ENCODE results near the gene LSR.
A peak's percentile ranks its signal among the peaks of the same experiment; 100 is the strongest.

LSR gene

GRCh38 chr19:35212241-35212640, 36.6 kb upstream of the LSR start:
- peak; percentile 85 for TF ChIP-seq PRDM10 (tag by site-specific recombination; IDR thresholded peaks at IDR 0.05)
- TF ChIP-seq ZNF561 (tag by site-specific recombination; IDR thresholded peaks at IDR 0.05; ENCODE audit: borderline replicate concordance) = no peak
- Histone ChIP-seq H3K9me3 (ENCODE audit: control insufficient read depth, insufficient read depth, low read depth, low read length) (peaks cover 5% of the 10 kb centered on the region), H3K4me1 (ENCODE audit: control insufficient read depth, insufficient read depth, low read length) (peaks cover 10% of the 10 kb centered on the region), H3K36me3 (ENCODE audit: control insufficient read depth in 2 of 2, insufficient read depth in 1 of 2, low read length in 2 of 2) (peaks cover 0 to 5% of the 10 kb centered on the region in 2 experiments; a peak in 1 of 3 replicates), H3K27ac (ENCODE audit: extremely low read depth, low read depth, low read length) (0 out of 2 replicates have a peak overlapping the region, but pooled peaks have one; percentile 0), H3K4me3 (ENCODE audit: low read depth, low read length) (no peak overlapping the region)
- ChIA-PET POLR2A (no interaction called here), CTCF (interaction anchor here (0.7 to 1.2 kb wide), 2 partner anchors 8 to 58 kb away, joined by 3 read pairs; partner anchors contain the start of gene FXYD5)

GRCh38 chr19:35213663-35214632, 34.9 kb upstream of the LSR start:
- H3K4me3 ChIP-seq (ENCODE audit: low read depth, low read length) = no peak overlapping the region
- ChIA-PET POLR2A (interaction anchor here (0.5 kb wide), 1 partner anchor 98 kb away, joined by 3 read pairs; no protein-coding TSS in a partner anchor), CTCF (interaction anchor here (0.6 to 2.8 kb wide), 5 partner anchors 51 to 147 kb away, joined by 3 to 9 read pairs (median 3); no protein-coding TSS in a partner anchor)
- H3K36me3 ChIP-seq (ENCODE audit: control insufficient read depth in 2 of 2, insufficient read depth in 1 of 2, low read length in 2 of 2) = peaks cover 0 to 5% of the 10 kb centered on the region in 2 experiments; a peak in 1 of 3 replicates
- peaks cover 5% of the 10 kb centered on the region for H3K9me3 ChIP-seq (ENCODE audit: control insufficient read depth, insufficient read depth, low read depth, low read length)
- H3K4me1 ChIP-seq (ENCODE audit: control insufficient read depth, insufficient read depth, low read length) = peaks cover 10% of the 10 kb centered on the region
- H3K27ac ChIP-seq (ENCODE audit: extremely low read depth, low read depth, low read length) = no peak overlapping the region
- peak; percentile 72 for TF ChIP-seq ZNF843 (tag by site-specific recombination; IDR thresholded peaks at IDR 0.05)
- TF ChIP-seq ZNF670 (tag by site-specific recombination; IDR thresholded peaks at IDR 0.05; ENCODE audit: low read depth) = no peak
- TF ChIP-seq ZFHX2 (tag by site-specific recombination; conservative IDR thresholded peaks at IDR 0.05) = peak; percentile 51
- TF ChIP-seq IKZF3 (tag by site-specific recombination; IDR thresholded peaks at IDR 0.05) = no peak
- TF ChIP-seq ZNF501 (tag by site-specific recombination; IDR thresholded peaks at IDR 0.05) = peak; percentile 79; the same call in 1 of the 2 replicates
- TF ChIP-seq ZNF398 (tag by site-specific recombination; IDR thresholded peaks at IDR 0.05) = peak; percentile 54
- TF ChIP-seq ZNF211 (tag by site-specific recombination; IDR thresholded peaks at IDR 0.05; ENCODE audit: low read depth) = no peak
- TF ChIP-seq ZNF2 (tag by site-specific recombination; IDR thresholded peaks at IDR 0.05) = peak; percentile 51; the same call in 1 of the 2 replicates
- TF ChIP-seq ZNF664 (tag by site-specific recombination; IDR thresholded peaks at IDR 0.05) = no peak
- TF ChIP-seq ZNF654 (tag by site-specific recombination; IDR thresholded peaks at IDR 0.05; ENCODE audit: low read depth) = no peak
- TF ChIP-seq ZNF626 (tag by site-specific recombination; IDR thresholded peaks at IDR 0.05) = no peak
- TF ChIP-seq WT1 (tag by site-specific recombination; IDR thresholded peaks at IDR 0.05) = 0 out of 2 replicates have a peak, but pooled peaks have one; percentile 7
- TF ChIP-seq ZNF488 (tag by site-specific recombination; IDR thresholded peaks at IDR 0.05) = no peak; the same call in 1 of the 2 replicates
- no peak for TF ChIP-seq ZNF548 (tag by site-specific recombination; IDR thresholded peaks at IDR 0.05)
- no peak for TF ChIP-seq ZNF521 (tag by site-specific recombination; IDR thresholded peaks at IDR 0.05)
- TF ChIP-seq ZNF426 (tag by site-specific recombination; IDR thresholded peaks at IDR 0.05) = no peak
- TF ChIP-seq HIC1 (tag by site-specific recombination; IDR thresholded peaks at IDR 0.05) = peak; percentile 76
- TF ChIP-seq ZNF24 (tag by site-specific recombination; IDR thresholded peaks at IDR 0.05) = peak; percentile 55; the same call in 1 of the 2 replicates
- no peak for TF ChIP-seq ZNF776 (tag by site-specific recombination; IDR thresholded peaks at IDR 0.05; ENCODE audit: borderline replicate concordance)
- TF ChIP-seq TCF7L2 (IDR thresholded peaks at IDR 0.05; ENCODE audit: borderline replicate concordance, low read depth, low read length) = no peak
- TF ChIP-seq BCL11A (tag by site-specific recombination; IDR thresholded peaks at IDR 0.05; ENCODE audit: low read depth) = peak; percentile 92
- no peak for TF ChIP-seq HOXD13 (CRISPR knock-in tag; IDR thresholded peaks at IDR 0.05; ENCODE audit: borderline replicate concordance)
